ENCODE results near the gene TSPAN31.

DNA sequence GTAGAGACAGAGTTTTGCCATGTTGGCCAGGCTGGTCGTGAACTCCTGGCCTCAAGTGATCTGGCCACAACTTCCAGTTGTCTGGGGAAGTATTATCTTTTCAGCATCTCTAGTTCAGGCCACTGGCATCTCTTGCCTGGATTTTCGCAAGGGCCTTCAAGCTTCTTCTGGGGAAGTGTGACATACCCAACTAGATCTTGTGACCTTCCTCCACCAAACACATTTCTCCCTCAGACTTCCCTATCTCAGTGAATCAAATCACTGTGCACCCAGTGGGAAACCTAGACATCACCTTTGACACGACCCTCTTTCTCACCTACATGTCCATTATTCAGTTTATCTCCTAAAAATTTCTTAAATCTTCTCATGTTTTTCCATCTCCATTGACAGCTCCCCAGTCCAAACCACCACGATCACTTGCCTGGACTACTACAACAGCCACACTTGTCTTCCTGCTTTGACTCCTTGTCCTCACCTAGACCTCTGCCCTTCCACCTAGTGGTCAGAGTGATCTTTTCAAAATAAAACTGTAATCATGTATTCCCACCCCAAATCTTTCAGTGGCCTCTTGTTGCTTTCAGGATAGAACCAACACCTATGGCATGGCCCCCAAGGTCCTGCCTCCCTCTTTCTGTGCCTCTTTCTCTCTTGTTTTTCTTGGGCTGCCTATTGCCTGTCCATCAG is 30.9 kb downstream of the TSPAN31 start:
- TF ChIP-seq POLR2A (IDR thresholded peaks at IDR 0.05; ENCODE audit: low read depth, low read length) (no peak), POLR2AphosphoS5 (IDR thresholded peaks at IDR 0.05; ENCODE audit: low read depth, low read length) (no peak)
